HepG2 (cell line): ENCODE measurements around the gene MLH1.

Source experiments
- ARID5B ChIP-seq: IDR thresholded peaks from 2 replicates; pipeline ENCODE4 v1.4.0; 2020; ENCODE audit warnings: mild to moderate bottlenecking, missing genetic modification reagents
- ELF4 ChIP-seq: sonication (generic); formaldehyde crosslinking; IDR thresholded peaks from 2 replicates; pipeline ENCODE4 v1.5.0; 2020; ENCODE audit warnings: missing genetic modification reagents, mild to moderate bottlenecking, moderate library complexity, borderline replicate concordance
- POLR2AphosphoS5 ChIP-seq: IDR thresholded peaks from 2 replicates; pipeline ENCODE4 v1.6.1; 2012; ENCODE audit warnings: low read depth, low read length
- ZZZ3 ChIP-seq: sonication (generic); formaldehyde crosslinking; IDR thresholded peaks from 2 replicates; pipeline ENCODE4 v1.4.0; 2020; ENCODE audit warnings: missing genetic modification reagents, mild to moderate bottlenecking, borderline replicate concordance
- TF ChIP-seq, protein P1 (sequence below): sonication (generic); formaldehyde crosslinking; IDR thresholded peaks from 2 replicates; pipeline ENCODE4 v1.5.0; 2020; ENCODE audit warnings: mild to moderate bottlenecking, missing genetic modification reagents, moderate library complexity

DNA sequence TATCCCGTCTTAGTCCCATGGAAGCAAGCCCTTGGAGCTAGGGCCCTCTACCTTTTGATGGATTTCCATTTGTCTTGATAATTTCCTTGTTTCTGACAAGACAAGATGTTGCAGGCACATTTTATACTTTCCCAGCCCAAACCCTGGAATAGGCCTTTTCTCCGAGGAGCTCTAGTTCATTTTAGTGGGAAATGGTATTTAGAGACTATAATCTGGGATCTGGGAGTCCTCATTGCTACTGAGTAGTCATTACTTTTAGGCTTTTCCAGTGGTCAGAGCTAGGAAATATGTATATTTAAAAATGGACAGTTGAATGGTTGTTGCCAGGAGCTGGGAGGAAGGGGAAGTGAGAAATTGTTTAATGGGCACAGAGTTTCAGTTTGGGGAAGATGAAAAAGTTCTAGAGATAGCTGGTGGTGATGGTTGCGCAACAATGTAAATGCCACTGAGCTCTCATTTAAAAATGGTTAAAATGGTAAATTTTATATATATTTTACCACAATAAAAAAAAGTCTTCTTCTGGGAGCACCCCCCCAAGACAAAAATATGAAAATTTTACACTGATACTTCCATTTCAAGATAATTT lies 31.6 kb downstream of the MLH1 start:
- no peak for TF ChIP-seq ELF4 (CRISPR knock-in tag)
- TF ChIP-seq POLR2AphosphoS5: no peak
- TF ChIP-seq ZZZ3: no peak
- TF ChIP-seq, protein P1, sequence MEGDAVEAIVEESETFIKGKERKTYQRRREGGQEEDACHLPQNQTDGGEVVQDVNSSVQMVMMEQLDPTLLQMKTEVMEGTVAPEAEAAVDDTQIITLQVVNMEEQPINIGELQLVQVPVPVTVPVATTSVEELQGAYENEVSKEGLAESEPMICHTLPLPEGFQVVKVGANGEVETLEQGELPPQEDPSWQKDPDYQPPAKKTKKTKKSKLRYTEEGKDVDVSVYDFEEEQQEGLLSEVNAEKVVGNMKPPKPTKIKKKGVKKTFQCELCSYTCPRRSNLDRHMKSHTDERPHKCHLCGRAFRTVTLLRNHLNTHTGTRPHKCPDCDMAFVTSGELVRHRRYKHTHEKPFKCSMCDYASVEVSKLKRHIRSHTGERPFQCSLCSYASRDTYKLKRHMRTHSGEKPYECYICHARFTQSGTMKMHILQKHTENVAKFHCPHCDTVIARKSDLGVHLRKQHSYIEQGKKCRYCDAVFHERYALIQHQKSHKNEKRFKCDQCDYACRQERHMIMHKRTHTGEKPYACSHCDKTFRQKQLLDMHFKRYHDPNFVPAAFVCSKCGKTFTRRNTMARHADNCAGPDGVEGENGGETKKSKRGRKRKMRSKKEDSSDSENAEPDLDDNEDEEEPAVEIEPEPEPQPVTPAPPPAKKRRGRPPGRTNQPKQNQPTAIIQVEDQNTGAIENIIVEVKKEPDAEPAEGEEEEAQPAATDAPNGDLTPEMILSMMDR (CRISPR knock-in tag): no peak
- TF ChIP-seq ARID5B (CRISPR knock-in tag): no peak
